GM20000 (cell line): Measurements from ENCODE around the gene EPB41L4B.

Experiments used
- DNase-seq: peaks from one replicate; pipeline ENCODE4 v3.0.0; 2012; ENCODE audit warnings: low spot score
- CTCF ChIP-seq: IDR thresholded peaks from 2 replicates; pipeline ENCODE4 v1.5.1; 2012; ENCODE audit warnings: mild to moderate bottlenecking, control low read depth; ENCODE audit errors: extremely low read depth, missing control alignments

The EPB41L4B gene

GRCh38 chr9:109335121-109335520, 14.3 kb upstream of the EPB41L4B start:
- TF ChIP-seq CTCF = no peak
- no peak for DNase-seq

GRCh38 chr9:109331353-109331752, 10.5 kb upstream of the EPB41L4B start:
- no peak for DNase-seq

GRCh38 chr9:109329638-109330258, 8.9 kb upstream of the EPB41L4B start:
- no peak for TF ChIP-seq CTCF
- DNase-seq = no peak

More at GRCh38 chr9:109331353-109331752, 10.5 kb upstream of the EPB41L4B start:
- no peak for TF ChIP-seq CTCF

GRCh38 chr9:109328978-109329637, 8.2 kb upstream of the EPB41L4B start:
- DNase-seq = no peak

GRCh38 chr9:109325089-109325488, 4.2 kb upstream of the EPB41L4B start:
- TF ChIP-seq CTCF = no peak
- DNase-seq = no peak

More at GRCh38 chr9:109328978-109329637, 8.2 kb upstream of the EPB41L4B start:
- TF ChIP-seq CTCF = no peak

- no peak for DNase-seq
Observed at GRCh38 chr9:109323771-109324170, 2.9 kb upstream of the EPB41L4B start.

GRCh38 chr9:109321727-109322126, 868 bp upstream of the EPB41L4B start:
- no peak for TF ChIP-seq CTCF
- no peak for DNase-seq

More at GRCh38 chr9:109323771-109324170, 2.9 kb upstream of the EPB41L4B start:
- no peak for TF ChIP-seq CTCF
